IMR-90 (cell line): ENCODE data around the gene INO80E. TPM values are rescaled to one million over a fixed set of nuclear protein-coding genes. Genes with fewer than 3 reads are reported as not detected.

ENCODE experiments used
- ATAC-seq: fragments of 200-7000 bp; cut with Tn5 transposase; 2 replicates; pipeline ENCODE4 v1.9.1; 2020; ENCODE audit warnings: low read depth, mild to moderate bottlenecking, moderate library complexity
- BruUV-seq: library from RNA; stranded (reverse); fragments of 400-500 nt; replicated peaks from 2 replicates; lab custom pipeline; 2021; lab: Mats Ljungman, UMichigan
- CTCF ChIA-PET: fragments of 300-600 bp; formaldehyde crosslinking; extraction: SDS; loops from one replicate; lab custom pipeline; 2021; ENCODE audit warnings: antibody characterized with exemption; lab: Yijun Ruan, JAX
- POLR2A ChIA-PET: fragments of 300-600 bp; sonication (Branson Sonifier 250); formaldehyde crosslinking; loops from one replicate; lab custom pipeline; 2022; ENCODE audit warnings: antibody characterized with exemption; ENCODE audit not compliant: unreplicated experiment; lab: Charles Lee
- DNase-seq: peaks from one replicate; pipeline ENCODE4 v3.0.0; 2013
- H2AFZ ChIP-seq: replicated peaks from 2 replicates; pipeline ENCODE3; 2013; ENCODE audit warnings: low read length, mild to moderate bottlenecking; ENCODE audit not compliant: poor library complexity
- H2AK5ac ChIP-seq: 2 replicates; pipeline ENCODE4 v1.6.1; 2013; ENCODE audit warnings: low read depth, low read length, inconsistent platforms
- H2AK9ac ChIP-seq: replicated peaks from 2 replicates; pipeline ENCODE3; 2013; ENCODE audit warnings: mild to moderate bottlenecking, low read depth, low read length, moderate library complexity; ENCODE audit not compliant: poor library complexity
- H2BK120ac ChIP-seq: 2 replicates; pipeline ENCODE4 v1.6.1; 2013; ENCODE audit warnings: low read depth, low read length, inconsistent platforms
- H2BK15ac ChIP-seq: 3 replicates; pipeline ENCODE4 v1.6.1; 2013; ENCODE audit warnings: low read depth, low read length, inconsistent platforms
- H2BK20ac ChIP-seq: 2 replicates; pipeline ENCODE4 v1.6.1; 2013; ENCODE audit warnings: low read depth, mild to moderate bottlenecking, inconsistent platforms, low read length, moderate library complexity
- H2BK5ac ChIP-seq: 2 replicates; pipeline ENCODE4 v1.6.1; 2013; ENCODE audit warnings: mild to moderate bottlenecking, low read depth, low read length, inconsistent platforms; ENCODE audit not compliant: poor library complexity, severe bottlenecking
- H3K14ac ChIP-seq: replicated peaks from 2 replicates; pipeline ENCODE4 v1.6.1; 2013; ENCODE audit warnings: low read depth, low read length, inconsistent platforms
- H3K18ac ChIP-seq: 2 replicates; pipeline ENCODE4 v1.6.1; 2013; ENCODE audit warnings: low read depth, low read length, control low read depth
- H3K23ac ChIP-seq: 2 replicates; pipeline ENCODE4 v1.6.1; 2013; ENCODE audit warnings: low read depth, low read length, inconsistent platforms
- H3K27ac ChIP-seq: 2 replicates; pipeline ENCODE4 v1.5.1; 2013; ENCODE audit warnings: mild to moderate bottlenecking, control low read depth, low read length; ENCODE audit not compliant: insufficient read depth
- H3K27me3 ChIP-seq: 2 replicates; pipeline ENCODE4 v1.6.1; 2013; ENCODE audit warnings: low read length; ENCODE audit not compliant: control insufficient read depth, insufficient read depth
- H3K36me3 ChIP-seq: 2 replicates; pipeline ENCODE4 v1.6.1; 2013; ENCODE audit warnings: low read length, mixed read lengths; ENCODE audit not compliant: control insufficient read depth, insufficient read depth
- H3K4ac ChIP-seq: 2 replicates; pipeline ENCODE4 v1.6.1; 2013; ENCODE audit warnings: low read depth, low read length, inconsistent platforms
- H3K4me1 ChIP-seq: 2 replicates; pipeline ENCODE4 v1.6.1; 2013; ENCODE audit warnings: low read length, mixed read lengths; ENCODE audit not compliant: control insufficient read depth, insufficient read depth
- H3K4me2 ChIP-seq: 2 replicates; pipeline ENCODE4 v1.6.1; 2013; ENCODE audit warnings: low read depth, mild to moderate bottlenecking, control low read depth, low read length, moderate library complexity
- H3K4me3 ChIP-seq: 2 replicates; pipeline ENCODE4 v1.5.1; 2013; ENCODE audit warnings: low read depth, mild to moderate bottlenecking, control low read depth, low read length, moderate library complexity; ENCODE audit not compliant: insufficient read depth
- H3K56ac ChIP-seq: 2 replicates; pipeline ENCODE4 v1.6.1; 2013; ENCODE audit warnings: low read length, inconsistent platforms; ENCODE audit not compliant: insufficient read depth; ENCODE audit errors: extremely low read depth
- H3K79me1 ChIP-seq, 2 experiments: 2 replicates each; pipeline ENCODE4 v1.6.1; 2013; ENCODE audit warnings: low read length in 2 of 2, inconsistent platforms in 1 of 2, low read depth in 1 of 2
- H3K9ac ChIP-seq: 2 replicates; pipeline ENCODE4 v1.6.1; 2013; ENCODE audit warnings: low read depth, low read length, control low read depth
- H3K9me1 ChIP-seq: 2 replicates; pipeline ENCODE4 v1.6.1; 2013; ENCODE audit warnings: low read length, inconsistent platforms; ENCODE audit not compliant: insufficient read depth
- H3K9me3 ChIP-seq: 2 replicates; pipeline ENCODE4 v1.6.1; 2013; ENCODE audit warnings: low read length; ENCODE audit not compliant: control insufficient read depth, insufficient read depth
- H4K20me1 ChIP-seq: 2 replicates; pipeline ENCODE4 v1.6.1; 2013; ENCODE audit warnings: low read length, inconsistent platforms; ENCODE audit not compliant: insufficient read depth
- H4K5ac ChIP-seq: 2 replicates; pipeline ENCODE4 v1.6.1; 2013; ENCODE audit warnings: mild to moderate bottlenecking, low read depth, low read length, control low read depth
- H4K8ac ChIP-seq, 2 experiments: 2 replicates each; pipeline ENCODE4 v1.6.1; 2013; ENCODE audit warnings: low read depth in 2 of 2, low read length in 2 of 2, control low read depth in 1 of 2, inconsistent platforms in 1 of 2
- H4K91ac ChIP-seq: 2 replicates; pipeline ENCODE4 v1.6.1; 2013; ENCODE audit warnings: low read depth, low read length, inconsistent platforms; ENCODE audit not compliant: insufficient read depth
- FOS ChIP-seq: fragments of 150-350 bp; IDR thresholded peaks from 2 replicates; pipeline ENCODE4 v1.6.1; 2016; ENCODE audit warnings: low read depth, low read length
- MXI1 ChIP-seq: IDR thresholded peaks from 2 replicates; pipeline ENCODE4 v1.6.1; 2012; ENCODE audit warnings: low read depth, mild to moderate bottlenecking, low read length, moderate library complexity, borderline replicate concordance
- RFX5 ChIP-seq: IDR thresholded peaks from 2 replicates; pipeline ENCODE4 v1.8.0; 2012; ENCODE audit warnings: low read depth, mild to moderate bottlenecking, low read length, moderate library complexity
- SMC3 ChIP-seq: fragments of 150-350 bp; IDR thresholded peaks from 2 replicates; pipeline ENCODE4 v1.6.1; 2016; ENCODE audit warnings: low read depth, mild to moderate bottlenecking, antibody characterized with exemption, low read length, moderate library complexity
- USF2 ChIP-seq: fragments of 150-350 bp; IDR thresholded peaks from 2 replicates; pipeline ENCODE4 v1.6.1; 2017; ENCODE audit warnings: mild to moderate bottlenecking, antibody characterized with exemption, low read length, low read depth
- WGBS, 2 experiments: methylation state at CpG; one replicate each; pipeline versions ENCODE4 v1.1.5 to v1.1.7; 2013; ENCODE audit warnings: missing lambda C conversion rate in 2 of 2; ENCODE audit not compliant: insufficient read length in 1 of 2; ENCODE audit errors: extremely low coverage in 2 of 2; 5-methylcytosine and 5-hydroxymethylcytosine counted together
- dilution Hi-C: fragments of 300-500 bp; cut with HindIII; formaldehyde crosslinking; loops from one replicate; pipeline ENCODE4 v1.14.3; 2018; ENCODE audit warnings: low sequenced_read_pairs; ENCODE audit not compliant: unreplicated experiment
- in situ Hi-C: fragments of 300-500 bp; cut with MboI; formaldehyde crosslinking; loops from 3 replicates; pipeline ENCODE4 v1.14.3; 2019; ENCODE audit warnings: low sequenced_read_pairs, inconsistent platforms, mixed read lengths
- intact Hi-C: fragments of 100-400 bp; cut with micrococcal nuclease; formaldehyde crosslinking; loops from 2 replicates; pipeline ENCODE4 v1.10.0; 2022
- polyA plus RNA-seq, 3 experiments: library from polyadenylated mRNA; depleted of rRNA; stranded (reverse); fragments of >200 nt; gene quantifications; 2 replicates each; pipeline ENCODE4 v1.2.3, GENCODE V29; 2012; ENCODE audit warnings: low replicate concordance in 1 of 3
- total RNA-seq: library from RNA; depleted of rRNA; stranded (reverse); fragments of >200 nt; gene quantifications from 2 replicates; pipeline ENCODE4 v1.2.3, GENCODE V29; 2012
- TF ChIP-seq, protein P1 (sequence below): conservative IDR thresholded peaks from 2 replicates; pipeline ENCODE4 v1.5.1; 2012; ENCODE audit warnings: mild to moderate bottlenecking, low read depth, low read length, improper control_type of control experiment

INO80E gene
- total and polyA plus RNA-seq, 2 of the 4 experiments (the other 2 are of a cell fraction) = 40.9 to 42.1 TPM

DNA sequence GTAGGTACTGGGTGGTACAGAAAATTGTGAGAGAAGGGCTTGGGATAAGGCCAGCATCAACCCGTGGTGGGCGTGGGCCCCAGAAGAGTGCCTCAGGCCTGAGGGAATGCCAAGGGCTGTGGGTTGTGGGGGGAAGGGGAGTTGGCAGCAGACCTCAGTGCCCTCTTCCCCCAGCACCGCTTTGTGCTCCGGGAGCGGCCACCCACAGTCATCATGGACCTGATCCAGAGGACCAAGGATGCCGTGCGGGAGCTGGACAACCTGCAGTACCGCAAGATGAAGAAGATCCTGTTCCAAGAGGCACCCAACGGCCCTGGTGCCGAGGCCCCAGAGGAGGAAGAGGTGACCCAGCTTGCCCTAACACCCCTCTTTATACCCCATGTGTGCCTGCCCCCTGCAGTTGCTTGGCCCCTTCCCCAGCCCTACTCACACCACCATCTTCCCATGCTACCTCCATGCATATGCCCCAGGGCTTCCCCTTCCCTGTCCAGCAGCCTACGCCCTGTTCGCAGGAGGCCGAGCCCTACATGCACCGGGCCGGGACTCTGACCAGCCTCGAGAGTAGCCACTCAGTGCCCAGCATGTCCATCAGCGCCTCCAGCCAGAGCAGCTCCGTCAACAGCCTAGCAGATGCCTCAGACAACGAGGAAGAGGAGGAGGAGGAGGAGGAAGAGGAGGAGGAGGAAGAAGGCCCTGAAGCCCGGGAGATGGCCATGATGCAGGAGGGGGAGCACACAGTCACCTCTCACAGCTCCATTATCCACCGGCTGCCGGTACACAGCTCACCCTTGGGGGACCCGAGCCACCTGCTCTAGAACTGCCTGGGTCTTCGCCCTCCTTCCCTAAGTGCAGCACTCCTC is 13.3 kb upstream of the INO80E start:
- dilution Hi-C loops (no loop called here), in situ Hi-C loops (no loop called here), intact Hi-C loops (no loop called here)
- peaks cover 87% of the 10 kb centered on the region for H3K36me3 ChIP-seq
- H3K9me1 ChIP-seq = peaks cover 10% of the 10 kb centered on the region; the same call in 1 of the 2 replicates
- H4K91ac ChIP-seq = no peak overlapping the region
- no peak for TF ChIP-seq SMC3
- TF ChIP-seq FOS = no peak
- no peak for TF ChIP-seq USF2
- no peak for TF ChIP-seq MXI1
- no peak for TF ChIP-seq RFX5
- TF ChIP-seq, protein P1, sequence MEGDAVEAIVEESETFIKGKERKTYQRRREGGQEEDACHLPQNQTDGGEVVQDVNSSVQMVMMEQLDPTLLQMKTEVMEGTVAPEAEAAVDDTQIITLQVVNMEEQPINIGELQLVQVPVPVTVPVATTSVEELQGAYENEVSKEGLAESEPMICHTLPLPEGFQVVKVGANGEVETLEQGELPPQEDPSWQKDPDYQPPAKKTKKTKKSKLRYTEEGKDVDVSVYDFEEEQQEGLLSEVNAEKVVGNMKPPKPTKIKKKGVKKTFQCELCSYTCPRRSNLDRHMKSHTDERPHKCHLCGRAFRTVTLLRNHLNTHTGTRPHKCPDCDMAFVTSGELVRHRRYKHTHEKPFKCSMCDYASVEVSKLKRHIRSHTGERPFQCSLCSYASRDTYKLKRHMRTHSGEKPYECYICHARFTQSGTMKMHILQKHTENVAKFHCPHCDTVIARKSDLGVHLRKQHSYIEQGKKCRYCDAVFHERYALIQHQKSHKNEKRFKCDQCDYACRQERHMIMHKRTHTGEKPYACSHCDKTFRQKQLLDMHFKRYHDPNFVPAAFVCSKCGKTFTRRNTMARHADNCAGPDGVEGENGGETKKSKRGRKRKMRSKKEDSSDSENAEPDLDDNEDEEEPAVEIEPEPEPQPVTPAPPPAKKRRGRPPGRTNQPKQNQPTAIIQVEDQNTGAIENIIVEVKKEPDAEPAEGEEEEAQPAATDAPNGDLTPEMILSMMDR = no peak
- H3K4me2 ChIP-seq = no peak overlapping the region
- no peak overlapping the region for H2AK9ac ChIP-seq
- H3K9me3 ChIP-seq = no peaks in the 10 kb centered on the region
- DNase-seq (no peak), ATAC-seq (no peak)
- WGBS, 2 experiments = 97% methylated on average over 4 of the region's 24 CpGs; no CpG with 5 or more reads in 1 of the 2 experiments
- no peak overlapping the region for H4K8ac ChIP-seq
- no peak overlapping the region for H2BK5ac ChIP-seq
- no peak overlapping the region for H2BK20ac ChIP-seq
- H3K18ac ChIP-seq = no peak overlapping the region
- H3K4me1 ChIP-seq = no peaks in the 10 kb centered on the region
- no peak overlapping the region for H3K9ac ChIP-seq
- no peak overlapping the region for H4K5ac ChIP-seq
- H3K27ac ChIP-seq = no peak overlapping the region
- H3K4ac ChIP-seq = no peak overlapping the region
- H4K20me1 ChIP-seq = peaks cover 7% of the 10 kb centered on the region
- BruUV-seq = no TSS peak
- H3K56ac ChIP-seq = no peak overlapping the region
- H2AFZ ChIP-seq = no peak overlapping the region
- H3K14ac ChIP-seq = no peak overlapping the region
- H2BK120ac ChIP-seq = no peak overlapping the region
- no peak overlapping the region for H3K23ac ChIP-seq
- ChIA-PET CTCF (no interaction called here), POLR2A (no interaction called here)
- H3K79me1 ChIP-seq = peaks cover 11 to 33% of the 10 kb centered on the region in 2 experiments; a peak in 2 of 4 replicates
- H2AK5ac ChIP-seq = no peak overlapping the region
- H3K4me3 ChIP-seq = no peak overlapping the region
- H2BK15ac ChIP-seq = no peak overlapping the region
- no peaks in the 10 kb centered on the region for H3K27me3 ChIP-seq
